ENCODE data around the gene MRC2.

MRC2 gene

GRCh38 chr17:62641951-62642350 lies 14.5 kb downstream of the MRC2 start:
- DNase-seq = no peak

GRCh38 chr17:62643496-62643895 lies 16.0 kb downstream of the MRC2 start:
- no peak for DNase-seq

- no peak for DNase-seq
Measured at GRCh38 chr17:62644487-62645173, 17.2 kb downstream of the MRC2 start.

- no peak for DNase-seq
Measured at GRCh38 chr17:62648251-62648955, 20.9 kb downstream of the MRC2 start.

- no peak for DNase-seq
Measured at GRCh38 chr17:62648956-62649294, 21.5 kb downstream of the MRC2 start.

- DNase-seq = no peak
Measured at GRCh38 chr17:62649570-62649969, 22.1 kb downstream of the MRC2 start.

GRCh38 chr17:62650587-62650986 lies 23.1 kb downstream of the MRC2 start:
- DNase-seq = no peak

GRCh38 chr17:62652251-62653001 lies 25.0 kb downstream of the MRC2 start:
- DNase-seq = peak; percentile 8 to 22

- DNase-seq = peak; percentile 10 to 36
Measured at GRCh38 chr17:62653002-62653825, 25.7 kb downstream of the MRC2 start.

- DNase-seq = no peak
Measured at GRCh38 chr17:62653826-62654761, 26.6 kb downstream of the MRC2 start.

GRCh38 chr17:62655656-62656055 lies 28.2 kb downstream of the MRC2 start:
- DNase-seq = no peak

- no peak for DNase-seq
Measured at GRCh38 chr17:62656446-62656845, 29.0 kb downstream of the MRC2 start.

GRCh38 chr17:62657145-62657665 lies 29.7 kb downstream of the MRC2 start:
- DNase-seq = no peak

GRCh38 chr17:62657690-62658089 lies 30.2 kb downstream of the MRC2 start:
- DNase-seq = no peak

GRCh38 chr17:62658136-62658920 lies 30.9 kb downstream of the MRC2 start:
- no peak for DNase-seq

GRCh38 chr17:62660629-62661118 lies 33.2 kb downstream of the MRC2 start:
- DNase-seq = no peak

- no peak for DNase-seq
Measured at GRCh38 chr17:62661337-62661736, 33.9 kb downstream of the MRC2 start.

- no peak for DNase-seq
Measured at GRCh38 chr17:62662855-62663254, 35.4 kb downstream of the MRC2 start.

- DNase-seq = no peak
Measured at GRCh38 chr17:62663304-62663703, 35.8 kb downstream of the MRC2 start.

GRCh38 chr17:62664336-62665120 lies 37.1 kb downstream of the MRC2 start:
- no peak for DNase-seq
